GM12878 (cell line): ENCODE data around the gene ADARB1. TPM values are rescaled to one million over a fixed set of nuclear protein-coding genes. Genes with fewer than 3 reads are reported as not detected.

Experiments
- ATAC-seq: fragments of 200-7000 bp; cut with Tn5 transposase; 3 replicates; pipeline ENCODE4 v1.9.1; 2020; ENCODE audit warnings: mild to moderate bottlenecking, moderate library complexity
- BruUV-seq: library from RNA; stranded (reverse); fragments of 400-500 nt; replicated peaks from 2 replicates; lab custom pipeline; 2021; lab: Mats Ljungman, UMichigan
- CTCF ChIA-PET: fragments of 300-600 bp; sonication (Branson Sonifier 250); formaldehyde crosslinking; extraction: SDS; loops from one replicate; lab custom pipeline; 2021; ENCODE audit warnings: inconsistent platforms; lab: Yijun Ruan, JAX
- POLR2A ChIA-PET: fragments of 350-600 bp; formaldehyde crosslinking; extraction: SDS; loops from one replicate; lab custom pipeline; 2021; ENCODE audit warnings: inconsistent platforms; lab: Charles Lee
- RAD21 ChIA-PET: fragments of 300-600 bp; sonication (Branson Sonifier 250); formaldehyde crosslinking; loops from one replicate; lab custom pipeline; 2023; ENCODE audit warnings: antibody characterized with exemption; ENCODE audit not compliant: unreplicated experiment; lab: Charles Lee
- SMC1A ChIA-PET: fragments of 300-600 bp; sonication (Branson Sonifier 250); formaldehyde crosslinking; loops from one replicate; lab custom pipeline; 2023; ENCODE audit not compliant: unreplicated experiment, uncharacterized antibody; lab: Charles Lee
- DNase-seq: peaks from one replicate; pipeline ENCODE4 v3.0.0-alpha.2; 2011; ENCODE audit warnings: low read depth, low spot score
- FAIRE-seq: peaks from 3 replicates; lab custom pipeline; 2011; peaks lifted over from hg19 to GRCh38; lab: Jason Lieb, UNC
- H2AFZ ChIP-seq: 2 replicates; pipeline ENCODE4 v1.6.0; 2011; ENCODE audit warnings: low read depth, low read length, control low read depth; ENCODE audit not compliant: control insufficient read depth
- H3K27ac ChIP-seq: 2 replicates; pipeline ENCODE4 v1.5.1; 2011; ENCODE audit warnings: control low read depth; ENCODE audit not compliant: control insufficient read depth, insufficient read depth
- H3K27me3 ChIP-seq, 2 experiments: replicated peaks in 1 of 2; 2 replicates each; pipeline versions ENCODE4 v1.6.0 to v1.6.1; 2011; ENCODE audit warnings: low read length in 1 of 2; ENCODE audit not compliant: control insufficient read depth in 2 of 2, insufficient read depth in 2 of 2
- H3K36me3 ChIP-seq, 2 experiments: 2 replicates each; pipeline ENCODE4 v1.5.1; 2011; ENCODE audit warnings: low read length in 1 of 2; ENCODE audit not compliant: control insufficient read depth in 2 of 2, insufficient read depth in 2 of 2
- H3K4me1 ChIP-seq: 2 replicates; pipeline ENCODE4 v1.6.1; 2011; ENCODE audit warnings: mild to moderate bottlenecking, low read length, moderate library complexity, mixed read lengths; ENCODE audit not compliant: control insufficient read depth, insufficient read depth
- H3K4me2 ChIP-seq: 2 replicates; pipeline ENCODE4 v1.6.0; 2011; ENCODE audit warnings: control low read depth; ENCODE audit not compliant: control insufficient read depth, insufficient read depth
- H3K4me3 ChIP-seq: fragments of 200-600 bp; sonication (generic); 2 replicates; pipeline ENCODE4 v1.5.1; 2016
- H3K79me2 ChIP-seq: 2 replicates; pipeline ENCODE4 v1.6.0; 2011; ENCODE audit warnings: low read length; ENCODE audit not compliant: control insufficient read depth, insufficient read depth
- H3K9ac ChIP-seq: 2 replicates; pipeline ENCODE4 v1.8.0; 2011; ENCODE audit warnings: low read length, control low read depth, mixed read lengths; ENCODE audit not compliant: control insufficient read depth, insufficient read depth
- H3K9me3 ChIP-seq: replicated peaks from 3 replicates; pipeline ENCODE4 v1.5.1; 2011; ENCODE audit warnings: mild to moderate bottlenecking, low read length; ENCODE audit not compliant: control insufficient read depth, insufficient read depth
- H4K20me1 ChIP-seq: 2 replicates; pipeline ENCODE4 v1.6.0; 2011; ENCODE audit not compliant: control insufficient read depth, insufficient read depth
- CBX5 ChIP-seq: sonication (generic); IDR thresholded peaks from 2 replicates; pipeline ENCODE4 v1.6.1; 2016; ENCODE audit warnings: low read depth, moderate library complexity, mild to moderate bottlenecking, inconsistent platforms
- EP300 ChIP-seq, 2 experiments: fragments of 150-350 bp in 1 of 2; IDR thresholded peaks; 2 replicates each; pipeline ENCODE4 v1.6.1; 2011 to 2012; ENCODE audit warnings: low read depth in 2 of 2, low read length in 2 of 2, borderline replicate concordance in 1 of 2, improper control_type of control experiment in 1 of 2, inconsistent platforms in 1 of 2; ENCODE audit not compliant: control insufficient read depth in 1 of 2
- POU2F2 ChIP-seq: IDR thresholded peaks from 3 replicates; pipeline ENCODE4 v1.6.1; 2011; ENCODE audit warnings: low read depth, mild to moderate bottlenecking, low read length, borderline replicate concordance
- SIX5 ChIP-seq: IDR thresholded peaks from 2 replicates; pipeline ENCODE4 v1.6.1; 2011; ENCODE audit warnings: mild to moderate bottlenecking, low read depth, low read length, moderate library complexity; ENCODE audit not compliant: severe bottlenecking
- WRNIP1 ChIP-seq: IDR thresholded peaks from 2 replicates; pipeline ENCODE4 v1.6.1; 2011; ENCODE audit warnings: low read depth, low read length, improper control_type of control experiment, borderline replicate concordance
- WGBS: methylation state at CpG from one replicate; pipeline ENCODE4 v1.1.6; 2016; ENCODE audit warnings: low lambda C conversion rate; ENCODE audit not compliant: insufficient replicate concordance, insufficient coverage; ENCODE audit errors: missing lambda C conversion rate; 5-methylcytosine and 5-hydroxymethylcytosine counted together
- in situ Hi-C: fragments of 300-500 bp; cut with MboI; formaldehyde crosslinking; loops from 9 replicates; pipeline ENCODE4 v1.14.3; 2018; ENCODE audit warnings: mixed read lengths
- intact Hi-C: fragments of 100-400 bp; cut with micrococcal nuclease; formaldehyde crosslinking; loops from one replicate; pipeline ENCODE4 v1.14.2; 2022; ENCODE audit not compliant: unreplicated experiment
- polyA plus RNA-seq, 11 experiments: library from polyadenylated mRNA; depleted of rRNA in 4 of 11; unstranded in 6 of 11; stranded (reverse) in 5 of 11; fragments of >200 nt; fragmentation: Nextera tagmentation in 4 of 11; fragmentation: Illumina TruSeq in 1 of 11; extraction: Ambion mirVana in 4 of 11; extraction: Trizol in 1 of 11; gene quantifications; 1 replicate in 1 of 11; 2 replicates in 10 of 11; pipeline versions ENCODE4 v1.2.1 to v1.2.3, GENCODE V29; 2011 to 2016; ENCODE audit warnings: inconsistent platforms in 2 of 11, missing spikeins in 2 of 11, low read depth in 1 of 11
- total RNA-seq, 4 experiments: library from RNA; depleted of rRNA in 3 of 4; stranded (reverse); fragments of >200 nt in 3 of 4; fragmentation: Illumina TruSeq in 1 of 4; extraction: Trizol in 1 of 4; gene quantifications; 2 replicates each; pipeline versions ENCODE4 v1.2.1 to v1.2.3, GENCODE V29; 2013 to 2021
- TF ChIP-seq, protein P1 (sequence below): fragments of 450-650 bp; IDR thresholded peaks from 2 replicates; pipeline ENCODE4 v1.6.1; 2014; ENCODE audit warnings: mild to moderate bottlenecking

The ADARB1 gene
- total and polyA plus RNA-seq, 10 of the 15 experiments (the other 5 are each of a cell fraction or from before 2014, with no cell fraction given), result 5.7 to 61.7 (median 25.3) TPM

GRCh38 chr21:45231705-45232104 is 157.3 kb downstream of the ADARB1 start:
- Histone ChIP-seq H4K20me1 (0 out of 2 replicates have a peak, but pooled peaks cover 3% of the 10 kb centered on the region), H3K36me3 (no peaks in the 10 kb centered on the region), H3K27me3 (no peaks in the 10 kb centered on the region), H3K9me3 (no peaks in the 10 kb centered on the region), H2AFZ (no peak overlapping the region), H3K27ac (no peak overlapping the region), H3K4me2 (no peak overlapping the region), H3K4me1 (no peaks in the 10 kb centered on the region), H3K9ac (no peak overlapping the region), H3K4me3 (no peak overlapping the region), H3K79me2 (no peaks in the 10 kb centered on the region)
- intact Hi-C loops, result no loop called here
- DNase-seq (no peak), ATAC-seq (no peak), FAIRE-seq (no peak)
- RAD21 ChIA-PET, result no interaction called here
- POLR2A ChIA-PET, result no interaction called here
- in situ Hi-C loops, result no loop called here
- TF ChIP-seq POU2F2 (no peak), WRNIP1 (no peak), SIX5 (no peak), CBX5 (no peak), EP300 (IDR thresholded peaks at IDR 0.05; ENCODE audit: borderline replicate concordance in 1 of 2, control insufficient read depth in 1 of 2, low read depth in 2 of 2, low read length in 2 of 2) (no peak)
- TF ChIP-seq, protein P1, sequence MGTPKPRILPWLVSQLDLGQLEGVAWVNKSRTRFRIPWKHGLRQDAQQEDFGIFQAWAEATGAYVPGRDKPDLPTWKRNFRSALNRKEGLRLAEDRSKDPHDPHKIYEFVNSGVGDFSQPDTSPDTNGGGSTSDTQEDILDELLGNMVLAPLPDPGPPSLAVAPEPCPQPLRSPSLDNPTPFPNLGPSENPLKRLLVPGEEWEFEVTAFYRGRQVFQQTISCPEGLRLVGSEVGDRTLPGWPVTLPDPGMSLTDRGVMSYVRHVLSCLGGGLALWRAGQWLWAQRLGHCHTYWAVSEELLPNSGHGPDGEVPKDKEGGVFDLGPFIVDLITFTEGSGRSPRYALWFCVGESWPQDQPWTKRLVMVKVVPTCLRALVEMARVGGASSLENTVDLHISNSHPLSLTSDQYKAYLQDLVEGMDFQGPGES, result no peak
- 29% methylated on average over 3 of the region's 3 CpGs for WGBS
- BruUV-seq, result no TSS peak
- CTCF ChIA-PET, result interaction anchor here (1.2 kb wide), 1 partner anchor 282 kb away, joined by 3 read pairs; no protein-coding TSS in a partner anchor
- SMC1A ChIA-PET, result no interaction called here
